Progenitor cell of endocrine pancreas (in vitro differentiated cells): Measurements from ENCODE around the gene PCSK5. TPM values are rescaled to one million over a fixed set of nuclear protein-coding genes. Genes with fewer than 3 reads are reported as not detected.
"Not testable (repeated sequence)": the region's sequence is repeated elsewhere in the genome, so short reads cannot be mapped to it uniquely, and the experiment has no call there.

ENCODE experiments used
- DNase-seq: peaks from one replicate; pipeline ENCODE4 v3.0.0; 2021; ENCODE audit warnings: low spot score; ENCODE audit not compliant: unreplicated experiment
- H3K27ac Mint-ChIP-seq: 2 replicates; pipeline ENCODE4 v1.8.0; 2021; ENCODE audit warnings: mild to moderate bottlenecking, moderate library complexity, mixed read lengths
- H3K27me3 Mint-ChIP-seq: 2 replicates; pipeline ENCODE4 v1.8.0; 2021; ENCODE audit warnings: mixed read lengths
- H3K36me3 Mint-ChIP-seq: 2 replicates; pipeline ENCODE4 v1.8.0; 2022; ENCODE audit warnings: mixed read lengths; ENCODE audit not compliant: insufficient read depth
- H3K4me1 Mint-ChIP-seq: 2 replicates; pipeline ENCODE4 v1.8.0; 2021; ENCODE audit warnings: low read depth, mixed read lengths
- H3K4me3 Mint-ChIP-seq: 2 replicates; pipeline ENCODE4 v1.8.0; 2021; ENCODE audit warnings: low read depth, mild to moderate bottlenecking, moderate library complexity, mixed read lengths
- H3K9me3 Mint-ChIP-seq: 2 replicates; pipeline ENCODE4 v1.8.0; 2021; ENCODE audit warnings: low read depth, mixed read lengths
- total RNA-seq: library from RNA; stranded (reverse); gene quantifications from 2 replicates; pipeline ENCODE4 v1.2.1, GENCODE V29; 2021
- TF ChIP-seq, protein P1 (sequence below): fragments of 200-600 bp; sonication (generic); IDR thresholded peaks from one replicate; pipeline ENCODE4 v1.5.0; 2021; ENCODE audit warnings: antibody characterized with exemption, mild to moderate bottlenecking; ENCODE audit not compliant: unreplicated experiment

PCSK5 gene
- total RNA-seq, 1 donor from 2014 or later: 7.3 TPM

GRCh38 chr9:75958226-75958625 lies 67.8 kb downstream of the PCSK5 start:
- H3K9me3 Mint-ChIP-seq: no peaks in the 10 kb centered on the region
- H3K4me3 Mint-ChIP-seq: no peak overlapping the region
- H3K4me1 Mint-ChIP-seq: peaks cover 15% of the 10 kb centered on the region
- no peak for DNase-seq
- H3K27me3 Mint-ChIP-seq: no peaks in the 10 kb centered on the region
- H3K36me3 Mint-ChIP-seq: peaks cover 2% of the 10 kb centered on the region
- no peak overlapping the region for H3K27ac Mint-ChIP-seq
- TF ChIP-seq, protein P1, sequence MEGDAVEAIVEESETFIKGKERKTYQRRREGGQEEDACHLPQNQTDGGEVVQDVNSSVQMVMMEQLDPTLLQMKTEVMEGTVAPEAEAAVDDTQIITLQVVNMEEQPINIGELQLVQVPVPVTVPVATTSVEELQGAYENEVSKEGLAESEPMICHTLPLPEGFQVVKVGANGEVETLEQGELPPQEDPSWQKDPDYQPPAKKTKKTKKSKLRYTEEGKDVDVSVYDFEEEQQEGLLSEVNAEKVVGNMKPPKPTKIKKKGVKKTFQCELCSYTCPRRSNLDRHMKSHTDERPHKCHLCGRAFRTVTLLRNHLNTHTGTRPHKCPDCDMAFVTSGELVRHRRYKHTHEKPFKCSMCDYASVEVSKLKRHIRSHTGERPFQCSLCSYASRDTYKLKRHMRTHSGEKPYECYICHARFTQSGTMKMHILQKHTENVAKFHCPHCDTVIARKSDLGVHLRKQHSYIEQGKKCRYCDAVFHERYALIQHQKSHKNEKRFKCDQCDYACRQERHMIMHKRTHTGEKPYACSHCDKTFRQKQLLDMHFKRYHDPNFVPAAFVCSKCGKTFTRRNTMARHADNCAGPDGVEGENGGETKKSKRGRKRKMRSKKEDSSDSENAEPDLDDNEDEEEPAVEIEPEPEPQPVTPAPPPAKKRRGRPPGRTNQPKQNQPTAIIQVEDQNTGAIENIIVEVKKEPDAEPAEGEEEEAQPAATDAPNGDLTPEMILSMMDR: no peak

- Mint-ChIP-seq H3K4me3 (no peak overlapping the region), H3K9me3 (no peaks in the 10 kb centered on the region), H3K27ac (no peak overlapping the region), H3K4me1 (no peaks in the 10 kb centered on the region), H3K27me3 (no peaks in the 10 kb centered on the region), H3K36me3 (peaks cover 2% of the 10 kb centered on the region)
- TF ChIP-seq, protein P1: no peak
- no peak for DNase-seq
These were observed 70.1 kb downstream of the PCSK5 start for GRCh38 chr9:75960551-75960950.

DNA sequence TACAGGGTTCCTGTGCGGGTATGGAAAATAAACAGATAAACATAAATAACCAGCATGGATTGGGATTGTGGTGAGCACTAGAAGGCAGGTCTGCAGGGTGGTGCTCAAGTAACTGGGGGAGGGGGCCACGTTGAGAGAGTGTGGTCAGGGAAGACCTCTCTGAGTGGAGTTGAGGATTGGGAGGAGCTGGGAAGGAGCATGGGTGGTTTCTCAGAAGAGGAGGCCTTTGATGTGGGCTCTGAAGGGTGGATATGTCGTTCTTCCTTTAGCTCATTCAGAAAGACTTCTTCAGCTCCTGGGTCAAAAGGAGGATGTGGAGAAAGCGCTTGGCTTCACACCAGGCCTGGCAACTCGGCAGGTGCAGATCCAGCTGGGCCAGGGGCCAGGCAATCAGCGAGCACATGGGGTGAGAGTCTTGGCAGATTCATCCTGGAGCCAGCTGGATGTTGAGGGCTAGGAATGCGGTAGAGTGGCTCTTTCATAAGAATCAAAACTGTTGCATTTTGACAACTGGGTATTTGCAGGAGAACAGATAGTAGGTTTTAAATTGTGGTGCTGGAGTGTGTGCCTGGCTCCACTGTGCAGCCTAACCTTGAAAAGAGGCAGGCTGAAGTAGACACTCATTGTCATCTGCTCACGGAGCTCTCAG lies 71.7 kb downstream of the PCSK5 start:
- Mint-ChIP-seq H3K27ac (no peak overlapping the region), H3K4me1 (no peaks in the 10 kb centered on the region), H3K4me3 (no peak overlapping the region), H3K9me3 (no peaks in the 10 kb centered on the region), H3K27me3 (no peaks in the 10 kb centered on the region), H3K36me3 (no peaks in the 10 kb centered on the region)
- TF ChIP-seq, protein P1: no peak
- no peak for DNase-seq

DNA sequence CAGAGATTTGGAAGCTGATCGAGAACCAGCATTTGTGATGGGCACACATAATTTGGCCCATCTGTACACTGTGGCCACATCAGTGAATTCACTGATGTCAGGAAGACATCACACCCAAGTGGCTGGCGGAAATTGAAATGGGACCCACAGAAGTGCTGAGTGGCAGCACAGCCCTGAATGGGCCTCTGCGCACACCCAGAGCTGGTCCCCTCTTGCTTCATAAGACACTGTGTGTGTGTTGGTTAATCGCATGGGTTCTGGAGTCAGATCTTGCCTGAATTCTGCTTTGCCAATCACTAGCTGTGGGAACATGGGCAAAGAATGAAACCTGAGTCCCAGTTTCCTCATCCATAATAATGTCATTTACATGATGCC lies 72.2 kb downstream of the PCSK5 start:
- H3K9me3 Mint-ChIP-seq: no peaks in the 10 kb centered on the region
- H3K4me3 Mint-ChIP-seq: no peak overlapping the region
- TF ChIP-seq, protein P1: no peak
- no peak overlapping the region for H3K27ac Mint-ChIP-seq
- no peaks in the 10 kb centered on the region for H3K4me1 Mint-ChIP-seq
- H3K36me3 Mint-ChIP-seq: no peaks in the 10 kb centered on the region
- no peaks in the 10 kb centered on the region for H3K27me3 Mint-ChIP-seq
- no peak for DNase-seq

DNA sequence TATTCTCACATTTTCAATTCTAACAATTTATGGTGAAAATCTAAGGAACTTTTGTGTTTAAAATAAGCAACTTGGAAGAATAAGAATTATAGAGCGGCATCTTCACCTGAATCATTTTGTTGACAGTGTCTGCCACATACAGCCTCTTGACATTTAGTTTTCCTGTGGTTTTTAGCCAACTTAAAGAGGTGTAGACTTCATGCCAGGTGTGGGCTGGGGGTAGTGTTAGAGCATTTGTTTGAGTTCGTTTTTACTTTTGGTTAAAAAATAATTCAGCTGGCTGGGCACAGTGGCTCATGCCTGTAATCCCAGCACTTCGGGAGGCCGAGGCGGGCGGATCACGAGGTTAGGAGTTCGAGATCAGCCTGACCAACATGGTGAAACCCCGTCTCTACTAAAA lies 72.8 kb downstream of the PCSK5 start:
- H3K9me3 Mint-ChIP-seq, H3K4me1 Mint-ChIP-seq, H3K27ac Mint-ChIP-seq, DNase-seq, H3K4me3 Mint-ChIP-seq, H3K36me3 Mint-ChIP-seq, H3K27me3 Mint-ChIP-seq: not testable (repeated sequence)

DNA sequence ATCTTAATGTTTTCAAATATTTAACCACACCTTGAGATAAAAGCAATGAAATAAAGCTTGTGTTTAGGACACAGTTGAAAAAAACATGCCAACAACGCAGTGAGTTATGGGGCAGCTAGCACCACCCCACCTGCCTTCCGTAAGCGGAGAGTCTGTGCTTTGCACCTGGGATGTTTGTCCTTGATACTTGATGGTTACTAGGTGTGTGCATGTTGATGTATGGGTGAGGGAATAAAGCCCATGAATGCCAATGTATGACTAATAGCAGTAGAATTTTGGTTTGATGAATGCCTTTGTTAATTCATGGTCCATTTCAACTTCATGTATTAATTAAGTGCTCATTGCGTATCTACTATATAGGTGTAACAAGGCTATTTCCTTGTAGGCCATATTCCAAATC lies 74.0 kb downstream of the PCSK5 start:
- Mint-ChIP-seq H3K4me1 (no peaks in the 10 kb centered on the region), H3K36me3 (no peaks in the 10 kb centered on the region), H3K27ac (no peak overlapping the region), H3K27me3 (no peaks in the 10 kb centered on the region), H3K9me3 (no peaks in the 10 kb centered on the region), H3K4me3 (no peak overlapping the region)
- TF ChIP-seq, protein P1: no peak
- DNase-seq: no peak
